Endothelial cell of umbilical vein (primary cell): ENCODE data around the gene XRCC2. TPM values are rescaled to one million over a fixed set of nuclear protein-coding genes. Genes with fewer than 3 reads are reported as not detected.
"Not testable (repeated sequence)": the region's sequence is repeated elsewhere in the genome, so short reads cannot be mapped to it uniquely, and the experiment has no call there.

Source experiments
- BruUV-seq: library from RNA; stranded (reverse); fragments of 400-500 nt; replicated peaks from 2 replicates; lab custom pipeline; 2021; lab: Mats Ljungman, UMichigan
- CTCF ChIA-PET: fragments of 300-600, 350-600 bp; sonication (Branson Sonifier 250); formaldehyde crosslinking; loops from one replicate; lab custom pipeline; 2021; ENCODE audit warnings: antibody characterized with exemption, inconsistent platforms; lab: Charles Lee
- POLR2A ChIA-PET: fragments of 300-600, 350-600 bp; sonication (Branson Sonifier 250); formaldehyde crosslinking; loops from one replicate; lab custom pipeline; 2021; ENCODE audit warnings: antibody characterized with exemption, inconsistent platforms; lab: Charles Lee
- DNase-seq: peaks from one replicate; pipeline ENCODE4 v3.0.0-alpha.2; 2011; ENCODE audit warnings: low read depth, low spot score
- FAIRE-seq: peaks from 2 replicates; lab custom pipeline; 2011; peaks lifted over from hg19 to GRCh38; lab: Jason Lieb, UNC
- H2AFZ ChIP-seq: 2 replicates; pipeline ENCODE4 v1.6.0; 2012; ENCODE audit warnings: low read depth, low read length, control low read depth, inconsistent platforms
- H3K27ac ChIP-seq: 2 replicates; pipeline ENCODE4 v1.5.1; 2011; ENCODE audit warnings: low read depth, mild to moderate bottlenecking, control low read depth, low read length, moderate library complexity; ENCODE audit not compliant: insufficient read depth
- H3K27me3 ChIP-seq, 2 experiments: 2 replicates each; pipeline versions ENCODE4 v1.6.0 to v1.6.1; 2011; ENCODE audit warnings: low read length in 2 of 2, mixed read lengths in 1 of 2; ENCODE audit not compliant: control insufficient read depth in 2 of 2, insufficient read depth in 2 of 2
- H3K36me3 ChIP-seq, 2 experiments: 2 replicates in 1 of 2; 3 replicates in 1 of 2; pipeline ENCODE4 v1.5.1; 2011; ENCODE audit warnings: low read length in 2 of 2, mild to moderate bottlenecking in 1 of 2, moderate library complexity in 1 of 2; ENCODE audit not compliant: control insufficient read depth in 2 of 2, insufficient read depth in 2 of 2; ENCODE audit errors: extremely low read depth in 1 of 2
- H3K4me1 ChIP-seq: 3 replicates; pipeline ENCODE4 v1.5.1; 2011; ENCODE audit warnings: mild to moderate bottlenecking, low read length; ENCODE audit not compliant: control insufficient read depth, insufficient read depth; ENCODE audit errors: extremely low read depth
- H3K4me2 ChIP-seq: 2 replicates; pipeline ENCODE4 v1.6.1; 2011; ENCODE audit warnings: low read length, control low read depth, mixed read lengths; ENCODE audit not compliant: insufficient read depth
- H3K4me3 ChIP-seq, 3 experiments: fragments of 200-600 bp in 1 of 3; sonication (generic), shearing (Covaris generic) in 1 of 3; replicated peaks in 1 of 3; 2 replicates each; pipeline ENCODE4 v1.5.1; 2011 to 2016; ENCODE audit warnings: control low read depth in 3 of 3, low read length in 3 of 3, mild to moderate bottlenecking in 2 of 3, inconsistent platforms in 1 of 3, low read depth in 1 of 3, moderate library complexity in 1 of 3; ENCODE audit not compliant: insufficient read depth in 1 of 3
- H3K79me2 ChIP-seq: 2 replicates; pipeline ENCODE4 v1.6.0; 2012; ENCODE audit warnings: low read length, inconsistent platforms; ENCODE audit not compliant: control insufficient read depth, insufficient read depth
- H3K9ac ChIP-seq: replicated peaks from 2 replicates; pipeline ENCODE3; 2011; ENCODE audit warnings: low read length, control low read depth; ENCODE audit not compliant: insufficient read depth; ENCODE audit errors: extremely low read depth
- H3K9me1 ChIP-seq: replicated peaks from 3 replicates; pipeline ENCODE4 v1.6.0; 2011; ENCODE audit warnings: mild to moderate bottlenecking, low read length; ENCODE audit not compliant: control insufficient read depth, insufficient read depth; ENCODE audit errors: extremely low read depth
- H3K9me3 ChIP-seq: replicated peaks from 2 replicates; pipeline ENCODE4 v1.5.1; 2012; ENCODE audit warnings: low read length, inconsistent platforms; ENCODE audit not compliant: control insufficient read depth, insufficient read depth
- H4K20me1 ChIP-seq: replicated peaks from 2 replicates; pipeline ENCODE3; 2011; ENCODE audit warnings: mild to moderate bottlenecking, low read length; ENCODE audit not compliant: control insufficient read depth, insufficient read depth; ENCODE audit errors: extremely low read depth
- JUN ChIP-seq: IDR thresholded peaks from 2 replicates; pipeline ENCODE4 v1.6.1; 2011; ENCODE audit warnings: borderline replicate concordance, low read depth; ENCODE audit not compliant: insufficient read length, insufficient read depth
- dilution Hi-C: fragments of 300-500 bp; cut with MboI; formaldehyde crosslinking; loops from one replicate; pipeline ENCODE4 v1.15.0; 2019; ENCODE audit warnings: low sequenced_read_pairs; ENCODE audit not compliant: extremely low pct_ligation_motif_present
- intact Hi-C: fragments of 100-400 bp; cut with micrococcal nuclease; formaldehyde crosslinking; loops from one replicate; pipeline ENCODE4 v1.10.0; 2022
- polyA plus RNA-seq, 4 experiments: library from polyadenylated mRNA; depleted of rRNA in 3 of 4; stranded (reverse) in 3 of 4; unstranded in 1 of 4; fragments of >200 nt; gene quantifications; 2 replicates each; pipeline versions ENCODE4 v1.2.1 to v1.2.3, GENCODE V29; 2011 to 2012; ENCODE audit warnings: missing spikeins in 1 of 4
- total RNA-seq: library from RNA; stranded (reverse); gene quantifications from 2 replicates; pipeline ENCODE4 v1.2.3, GENCODE V29; 2021
- TF ChIP-seq, protein P1 (sequence below): IDR thresholded peaks from 2 replicates; pipeline ENCODE4 v1.6.1; 2011; ENCODE audit not compliant: insufficient read depth, insufficient read length

Gene XRCC2
- total and polyA plus RNA-seq, 2 donors (not counting 3 experiments of a cell fraction or from before 2014, with no cell fraction given): 2.4 to 8.8 TPM

DNA sequence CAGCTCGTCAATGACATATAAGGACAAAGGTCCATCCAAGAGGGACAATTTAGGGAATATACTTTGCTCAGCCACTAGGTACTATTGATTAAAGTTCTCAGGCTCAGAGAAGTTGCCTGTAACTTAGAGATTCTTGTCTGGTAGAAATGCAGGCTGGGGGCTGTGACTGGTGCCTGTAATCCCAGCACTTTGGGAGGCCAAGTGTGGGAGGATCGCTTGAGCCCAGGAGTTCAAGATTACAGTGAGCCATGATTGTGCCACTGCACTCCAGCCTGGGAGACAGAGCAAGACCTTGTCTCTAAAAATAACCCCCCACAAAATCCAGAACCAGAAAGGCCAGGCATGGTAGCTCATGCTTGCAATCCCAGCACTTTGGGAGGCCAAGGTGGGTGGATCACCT is 47.4 kb upstream of the XRCC2 start:
- H3K9me3 ChIP-seq: no peaks in the 10 kb centered on the region
- no peaks in the 10 kb centered on the region for H3K79me2 ChIP-seq
- H3K4me1 ChIP-seq: no peaks in the 10 kb centered on the region
- H3K9ac ChIP-seq: no peak overlapping the region
- DNase-seq: no peak
- H3K27me3 ChIP-seq: no peaks in the 10 kb centered on the region
- dilution Hi-C loops: no loop called here
- ChIA-PET CTCF (no interaction called here), POLR2A (no interaction called here)
- H2AFZ ChIP-seq: no peak overlapping the region
- H3K36me3 ChIP-seq: no peaks in the 10 kb centered on the region
- no peak overlapping the region for H3K27ac ChIP-seq
- TF ChIP-seq, protein P1, sequence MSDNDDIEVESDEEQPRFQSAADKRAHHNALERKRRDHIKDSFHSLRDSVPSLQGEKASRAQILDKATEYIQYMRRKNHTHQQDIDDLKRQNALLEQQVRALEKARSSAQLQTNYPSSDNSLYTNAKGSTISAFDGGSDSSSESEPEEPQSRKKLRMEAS: no peak
- no peak for TF ChIP-seq JUN
- H3K4me2 ChIP-seq: no peak overlapping the region
- no peaks in the 10 kb centered on the region for H3K9me1 ChIP-seq
- no peak overlapping the region for H3K4me3 ChIP-seq
- intact Hi-C loops: no loop called here
- no peaks in the 10 kb centered on the region for H4K20me1 ChIP-seq
- FAIRE-seq: no peak
- BruUV-seq: no TSS peak

DNA sequence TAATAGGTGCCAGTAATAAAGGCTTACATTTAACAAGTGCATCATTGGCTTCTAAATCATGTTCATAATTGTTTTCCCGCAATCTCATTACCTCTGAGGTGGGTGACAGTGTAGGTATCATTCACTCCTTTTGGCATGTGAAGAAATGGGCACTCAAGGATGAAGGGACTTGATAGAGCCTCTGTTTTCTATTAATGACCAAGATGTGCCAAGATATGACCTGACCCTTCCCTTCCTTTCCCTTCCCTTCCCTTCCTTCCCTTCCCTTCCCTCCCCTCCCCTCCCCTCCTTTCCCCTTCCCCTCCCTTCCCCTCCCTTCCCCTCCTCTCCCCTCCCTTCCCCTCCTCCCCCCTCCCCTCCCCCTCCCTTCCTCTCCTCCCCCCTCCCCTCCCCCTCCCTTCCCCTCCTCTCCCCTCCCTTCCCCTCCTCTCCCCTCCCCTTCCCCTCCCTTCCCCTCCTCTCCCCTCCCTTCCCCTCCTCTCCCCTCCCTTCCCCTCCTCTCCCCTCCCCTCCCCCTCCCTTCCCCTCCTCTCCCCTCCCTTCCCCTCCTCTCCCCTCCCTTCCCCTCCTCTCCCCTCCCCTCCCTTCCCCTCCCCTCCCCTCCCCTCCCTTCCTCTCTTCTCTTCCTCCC is 36.6 kb upstream of the XRCC2 start:
- H3K9ac ChIP-seq, H3K4me3 ChIP-seq, BruUV-seq, H4K20me1 ChIP-seq, FAIRE-seq, intact Hi-C loops, POLR2A ChIA-PET, dilution Hi-C loops, DNase-seq, H2AFZ ChIP-seq, H3K79me2 ChIP-seq, H3K4me1 ChIP-seq, H3K27ac ChIP-seq, H3K27me3 ChIP-seq, H3K9me1 ChIP-seq, H3K9me3 ChIP-seq, CTCF ChIA-PET, H3K4me2 ChIP-seq, H3K36me3 ChIP-seq: not testable (repeated sequence)
